SH-SY5Y (cell line): ENCODE data around the gene PLIN4.

Experiments used
- GATA2 ChIP-seq: IDR thresholded peaks from 2 replicates; pipeline ENCODE4 v1.6.1; 2011; ENCODE audit warnings: mild to moderate bottlenecking, low read depth, low read length
- GATA3 ChIP-seq: IDR thresholded peaks from 2 replicates; pipeline ENCODE4 v1.6.1; 2011; ENCODE audit warnings: low read depth, mild to moderate bottlenecking, low read length, moderate library complexity

DNA sequence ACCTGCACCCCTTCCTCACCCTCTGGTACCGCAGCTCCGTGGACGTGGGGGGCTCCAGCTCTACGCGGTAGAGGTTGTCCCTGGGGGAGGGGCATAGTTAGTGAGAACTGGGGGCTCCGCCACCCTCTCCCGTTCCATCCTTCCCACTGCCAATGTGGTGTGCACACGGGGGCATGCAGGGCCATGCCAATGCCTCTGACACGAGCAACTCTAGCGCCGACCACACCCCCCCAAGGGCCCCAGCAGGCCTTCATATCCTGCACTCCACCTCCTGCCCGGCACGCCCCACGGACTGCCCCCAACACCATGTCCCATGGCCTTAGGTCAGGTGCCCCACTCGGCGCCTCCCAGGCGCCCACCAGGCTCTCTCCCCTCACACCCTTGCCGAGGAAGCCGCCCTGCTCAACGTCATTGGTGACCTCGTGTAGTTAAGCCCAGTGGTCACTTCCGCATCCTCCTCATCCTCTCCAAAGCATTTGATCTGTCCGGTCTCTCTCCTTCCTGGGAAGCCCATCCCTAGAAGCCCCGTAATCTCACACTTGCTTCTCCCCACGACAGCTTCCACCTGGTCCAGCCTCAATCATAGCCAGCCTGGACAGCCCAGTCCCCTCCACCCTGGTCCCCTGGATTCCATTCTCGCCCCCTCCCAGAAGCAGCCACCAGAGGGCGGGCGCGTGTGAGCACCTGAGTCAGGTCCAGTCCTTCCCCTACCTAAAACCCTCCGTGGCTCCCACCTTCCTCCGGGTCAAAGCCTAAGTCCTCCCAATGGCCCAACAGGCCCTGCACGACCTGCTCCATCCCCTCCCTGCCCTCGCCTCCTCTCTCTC lies 39.1 kb upstream of the PLIN4 start:
- TF ChIP-seq GATA2: no peak
- TF ChIP-seq GATA3: no peak
